GM18505 (cell line): ENCODE data around the gene ST6GALNAC3.
"Not testable (repeated sequence)": the region's sequence is repeated elsewhere in the genome, so short reads cannot be mapped to it uniquely, and the experiment has no call there.

Experiments
- ATAC-seq: cut with Tn5 transposase; IDR thresholded peaks from one replicate; pipeline ENCODE4 v1.9.1; 2021; ENCODE audit not compliant: unreplicated experiment
- POLR2A ChIP-seq: IDR thresholded peaks from 4 replicates; pipeline ENCODE4 v1.6.1; 2011; ENCODE audit warnings: borderline replicate concordance; ENCODE audit not compliant: insufficient read depth, insufficient read length; ENCODE audit errors: extremely low read depth

The ST6GALNAC3 gene

DNA sequence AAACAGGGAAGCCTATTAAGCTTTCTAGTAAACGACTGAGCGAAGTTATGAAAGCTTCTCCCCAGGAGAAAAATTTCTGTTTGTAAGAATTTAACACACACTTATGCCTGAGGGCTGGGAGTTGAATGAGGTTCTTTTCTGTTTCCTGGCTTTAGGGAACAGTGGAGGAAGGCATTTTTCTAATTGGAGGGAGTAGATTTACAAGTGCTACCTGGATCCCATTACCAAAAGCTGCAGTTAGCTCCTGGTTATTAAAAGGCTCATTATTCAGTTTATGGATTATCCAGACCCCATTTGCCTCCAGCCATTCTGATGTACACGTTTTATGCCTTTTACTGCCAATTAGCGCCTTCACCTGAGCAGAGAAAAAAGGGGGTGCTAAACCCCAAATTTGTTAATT is 7.5 kb downstream of the ST6GALNAC3 start:
- ATAC-seq: no peak
- no peak for TF ChIP-seq POLR2A

GRCh38 chr1:76083189-76083588 is 8.6 kb downstream of the ST6GALNAC3 start:
- no peak for TF ChIP-seq POLR2A
- ATAC-seq: no peak

DNA sequence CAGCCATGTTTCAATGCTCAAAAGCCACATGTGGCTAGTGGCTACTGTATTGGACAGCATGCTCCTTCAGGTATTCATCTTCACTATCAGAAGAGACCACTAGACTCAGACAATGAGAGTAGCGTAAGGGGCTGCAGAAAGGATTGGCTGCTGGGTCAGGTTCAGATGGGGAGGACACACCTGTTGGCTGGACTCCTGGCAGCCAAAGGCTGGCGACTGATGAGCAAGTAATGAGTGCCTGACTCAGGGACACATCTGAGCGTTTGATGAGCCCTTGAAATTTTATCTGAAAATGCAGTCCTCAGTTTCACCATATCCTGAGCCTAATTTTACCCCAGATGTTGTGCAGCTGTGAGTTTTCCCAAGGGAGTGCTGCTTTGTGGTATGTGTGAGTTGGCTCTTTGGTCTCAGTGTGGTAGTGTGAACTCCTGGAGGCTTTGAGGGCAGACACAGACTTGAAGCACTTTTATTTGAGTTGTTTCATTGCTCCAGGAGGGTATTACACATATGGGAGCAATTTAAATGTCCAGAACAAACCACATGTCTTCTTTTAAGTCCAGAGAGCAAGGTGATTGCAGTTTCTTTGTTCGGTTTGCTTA is 9.6 kb downstream of the ST6GALNAC3 start:
- no peak for ATAC-seq

DNA sequence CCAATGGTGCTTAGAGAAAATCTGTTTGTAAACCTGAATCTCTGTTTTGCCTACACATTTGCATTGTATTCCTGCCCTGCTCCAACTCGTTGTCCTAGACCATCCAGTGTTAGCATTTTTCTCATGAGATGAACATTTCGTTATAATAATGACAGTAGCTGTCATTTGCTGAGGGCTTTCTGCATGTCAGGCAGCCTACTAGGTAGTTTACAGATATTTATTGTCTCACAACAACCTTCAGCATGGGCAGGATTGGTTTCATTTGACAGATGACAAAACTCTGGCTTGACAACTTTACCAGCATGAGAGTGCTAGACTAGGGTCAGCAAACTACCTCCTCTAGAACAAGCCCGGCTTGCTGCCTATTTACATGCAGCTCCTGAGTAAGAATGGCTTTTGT is 10.1 kb downstream of the ST6GALNAC3 start:
- TF ChIP-seq POLR2A: no peak
- no peak for ATAC-seq

More for the DNA sequence above, 9.6 kb downstream of the ST6GALNAC3 start:
- no peak for TF ChIP-seq POLR2A

- TF ChIP-seq POLR2A: no peak
- no peak for ATAC-seq
These were observed 11.6 kb downstream of the ST6GALNAC3 start for GRCh38 chr1:76086109-76086508.

- no peak for TF ChIP-seq POLR2A
- no peak for ATAC-seq
These were observed 12.1 kb downstream of the ST6GALNAC3 start for GRCh38 chr1:76086597-76086996.

DNA sequence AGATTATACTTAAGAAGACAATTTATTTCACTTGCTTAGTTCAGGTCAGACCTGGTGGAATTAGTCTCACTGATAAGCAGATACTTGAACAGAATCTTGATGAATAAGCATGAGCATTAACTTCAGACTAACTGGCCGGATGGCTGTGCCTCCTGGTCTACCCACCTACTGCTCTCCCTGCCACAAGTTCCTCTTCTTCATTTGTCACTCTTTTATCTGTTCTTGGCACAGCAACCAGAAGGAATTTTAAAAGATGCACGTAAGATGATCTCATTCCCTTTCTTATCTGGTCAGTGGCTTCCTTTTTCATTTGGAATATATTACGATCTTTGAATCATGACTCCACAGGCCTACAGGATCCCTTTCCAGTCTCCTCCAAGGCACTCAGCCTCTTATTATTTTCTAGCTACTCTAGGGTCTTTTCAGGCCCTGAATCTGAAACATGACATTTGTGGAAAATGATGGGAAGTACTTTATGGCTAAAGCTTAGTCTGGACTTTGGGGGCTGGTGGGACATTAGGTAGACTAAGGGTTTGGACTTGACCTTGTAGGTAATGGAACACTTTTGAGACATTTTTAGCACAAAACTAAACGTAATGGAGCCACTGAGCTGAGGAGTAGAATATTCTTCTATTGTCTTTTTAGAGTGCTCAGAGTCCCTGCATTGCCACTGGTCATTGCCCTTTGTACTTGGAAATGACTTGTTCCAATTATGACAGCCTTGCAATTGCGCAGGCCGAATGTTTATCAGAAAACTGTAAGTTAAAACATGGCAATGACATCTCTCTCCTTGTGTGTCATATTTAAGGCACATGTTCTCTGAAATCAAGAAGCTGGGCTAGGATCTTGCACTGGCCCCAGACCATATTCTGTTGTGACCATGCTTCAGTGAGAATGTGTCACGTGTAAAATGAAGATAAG is 16.0 kb downstream of the ST6GALNAC3 start:
- ATAC-seq: no peak
- TF ChIP-seq POLR2A: no peak

DNA sequence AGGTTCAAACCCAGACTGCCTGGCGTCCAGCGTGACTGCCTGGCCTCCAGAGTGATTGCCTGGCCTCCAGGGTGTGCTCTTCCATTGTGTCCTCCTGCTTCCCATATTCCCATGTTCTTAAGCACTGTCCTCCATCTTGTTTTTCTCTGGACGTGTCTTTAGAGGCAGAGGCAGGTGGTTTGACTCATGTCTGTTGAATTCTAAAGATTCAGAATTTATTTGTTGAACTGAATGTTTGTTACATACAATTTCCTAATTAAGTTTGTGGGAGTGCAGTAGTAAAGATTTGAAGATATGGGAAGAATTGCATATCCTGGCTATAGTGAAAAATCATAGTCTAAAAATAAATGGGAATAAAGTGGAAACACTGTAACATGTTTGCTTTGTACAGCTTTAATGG is 18.3 kb downstream of the ST6GALNAC3 start:
- TF ChIP-seq POLR2A: no peak
- ATAC-seq: no peak

- ATAC-seq: no peak
- no peak for TF ChIP-seq POLR2A
These were observed 19.2 kb downstream of the ST6GALNAC3 start for GRCh38 chr1:76093522-76094312.

GRCh38 chr1:76095802-76096201 is 21.3 kb downstream of the ST6GALNAC3 start:
- no peak for ATAC-seq

GRCh38 chr1:76097064-76097463 is 22.5 kb downstream of the ST6GALNAC3 start:
- not testable (repeated sequence) for ATAC-seq

More at GRCh38 chr1:76095802-76096201, 21.3 kb downstream of the ST6GALNAC3 start:
- no peak for TF ChIP-seq POLR2A

GRCh38 chr1:76098845-76099244 is 24.3 kb downstream of the ST6GALNAC3 start:
- no peak for TF ChIP-seq POLR2A
- no peak for ATAC-seq

DNA sequence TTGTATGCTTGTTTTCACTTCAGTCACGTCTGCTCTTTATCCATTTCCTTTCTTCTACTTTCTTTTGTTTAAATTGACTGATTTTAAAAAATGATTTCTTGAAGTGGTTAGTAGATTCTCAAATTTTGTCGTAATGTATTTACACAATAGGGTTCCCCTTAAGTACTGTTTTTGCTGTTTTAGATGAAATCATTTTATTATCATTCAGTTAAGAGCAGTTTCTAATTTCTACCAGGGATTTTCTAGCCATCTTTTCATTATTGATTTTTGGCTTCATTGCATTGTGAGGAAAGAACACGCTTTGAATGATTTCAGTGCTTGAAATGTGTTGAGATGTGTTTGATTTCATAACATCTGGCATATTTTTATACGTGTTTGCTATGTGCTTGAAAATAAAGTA is 27.0 kb downstream of the ST6GALNAC3 start:
- no peak for ATAC-seq
- no peak for TF ChIP-seq POLR2A
